Astrocyte (in vitro differentiated cells and primary cell): Measurements from ENCODE around the gene ARHGAP25.

Source experiments
- CTCF ChIP-seq: IDR thresholded peaks from 2 replicates; pipeline ENCODE4 v1.5.1; 2011; ENCODE audit warnings: low read depth, mild to moderate bottlenecking, inconsistent platforms, low read length, moderate library complexity; ENCODE audit not compliant: insufficient read depth
- EZH2 ChIP-seq: IDR thresholded peaks from 2 replicates; pipeline ENCODE4 v1.6.1; 2012; ENCODE audit warnings: mild to moderate bottlenecking, low read length, inconsistent platforms; ENCODE audit not compliant: insufficient read depth

GRCh38 chr2:68730828-68731227 is 3.8 kb upstream of the ARHGAP25 start:
- TF ChIP-seq CTCF = no peak
- TF ChIP-seq EZH2 = no peak
